ENCODE data around the gene ZNG1B.
"Not testable (repeated sequence)": the region's sequence is repeated elsewhere in the genome, so short reads cannot be mapped to it uniquely, and the experiment has no call there.

ZNG1B gene

DNA sequence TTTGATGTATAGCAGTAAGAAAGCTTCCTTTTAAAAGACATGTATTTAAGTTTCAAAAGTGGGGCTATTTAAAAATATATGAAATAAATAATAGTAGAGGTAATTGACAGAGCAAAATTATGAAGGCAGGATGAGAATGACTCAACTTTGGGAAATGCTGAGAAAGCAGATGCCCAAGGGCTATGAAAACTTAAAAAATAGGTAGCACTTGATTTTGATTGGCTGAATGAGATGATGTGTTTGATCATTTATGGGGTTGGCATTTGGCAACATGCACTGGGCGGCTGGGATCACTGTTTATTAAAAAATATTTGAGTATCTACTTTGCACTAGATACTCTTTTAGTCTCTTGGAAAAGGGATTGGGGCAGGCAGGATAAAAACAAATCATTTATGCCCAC, 87.5 kb downstream of the ZNG1B start:
- not testable (repeated sequence) for H2AFZ ChIP-seq; H3K4me1 ChIP-seq; H3K4me3 ChIP-seq (ENCODE audit: low read depth, low read length); H3K9ac ChIP-seq; H3K9me3 ChIP-seq (ENCODE audit: control insufficient read depth, low read length); H3K27ac ChIP-seq; H3K36me3 ChIP-seq (ENCODE audit: control insufficient read depth, insufficient read depth, low read length); H3K79me2 ChIP-seq; H3K4me2 ChIP-seq (ENCODE audit: low read length); H3K27me3 ChIP-seq (ENCODE audit: control insufficient read depth, insufficient read depth, low read length)

DNA sequence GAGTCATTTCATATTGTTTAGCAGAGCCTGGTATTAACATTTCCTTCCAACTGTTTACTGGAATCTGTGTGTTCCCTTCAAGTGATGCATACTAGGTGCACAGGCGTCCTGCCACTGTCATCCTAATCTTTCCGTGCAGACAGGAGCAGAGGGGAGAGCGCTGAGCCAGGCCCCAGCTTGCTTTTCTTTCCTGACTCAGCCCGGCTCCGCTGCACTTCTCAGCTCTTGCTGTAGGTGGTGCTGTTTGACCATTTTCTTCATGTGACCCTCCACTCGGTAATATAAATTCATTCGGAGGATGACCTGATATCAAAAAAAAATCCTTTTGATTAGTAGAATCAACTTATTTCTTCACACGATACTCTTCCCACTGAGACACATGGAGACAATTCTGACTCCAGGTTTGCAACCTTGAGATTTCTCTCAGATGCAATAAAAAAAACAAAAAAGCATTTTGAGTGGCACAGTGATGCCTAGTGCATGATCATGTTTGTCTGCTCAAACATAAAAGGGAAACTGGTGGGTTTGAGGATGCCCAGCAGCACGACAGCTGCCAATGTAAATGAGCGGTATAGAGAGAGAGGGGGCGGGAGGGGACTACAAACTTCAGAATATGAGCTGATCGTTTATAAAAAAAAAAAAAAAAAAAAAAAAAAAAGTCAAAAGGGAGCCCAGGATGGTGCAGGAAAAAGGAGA, 90.0 kb downstream of the ZNG1B start:
- not testable (repeated sequence) for H3K9me3 ChIP-seq (ENCODE audit: control insufficient read depth, low read length); H3K27me3 ChIP-seq (ENCODE audit: control insufficient read depth, insufficient read depth, low read length); H3K79me2 ChIP-seq; H3K4me1 ChIP-seq; H2AFZ ChIP-seq; H3K4me2 ChIP-seq (ENCODE audit: low read length); H3K36me3 ChIP-seq (ENCODE audit: control insufficient read depth, insufficient read depth, low read length); H3K27ac ChIP-seq; H3K4me3 ChIP-seq (ENCODE audit: low read depth, low read length); H3K9ac ChIP-seq

DNA sequence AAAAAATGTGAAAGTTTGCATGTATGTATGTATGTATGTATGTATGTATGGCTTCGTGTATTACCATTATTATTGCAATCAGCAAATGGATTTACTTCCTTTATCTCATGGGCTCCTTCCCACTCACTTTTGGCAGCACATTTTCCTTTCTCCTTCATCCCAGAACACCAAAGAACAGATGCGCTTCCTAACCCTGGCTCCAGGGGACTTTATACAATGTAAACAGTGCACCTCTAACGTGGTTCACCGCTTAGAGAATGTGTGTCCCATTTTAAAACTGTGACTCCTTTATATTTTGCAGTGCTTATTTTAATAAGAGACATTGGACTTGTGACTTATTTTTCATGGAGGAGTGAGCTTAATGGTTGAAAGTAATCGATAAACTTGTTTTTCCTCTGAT, 90.6 kb downstream of the ZNG1B start:
- not testable (repeated sequence) for H3K36me3 ChIP-seq (ENCODE audit: control insufficient read depth, insufficient read depth, low read length); H2AFZ ChIP-seq; H3K4me2 ChIP-seq (ENCODE audit: low read length); H3K4me3 ChIP-seq (ENCODE audit: low read depth, low read length); H3K27me3 ChIP-seq (ENCODE audit: control insufficient read depth, insufficient read depth, low read length); H3K9me3 ChIP-seq (ENCODE audit: control insufficient read depth, low read length); H3K27ac ChIP-seq; H3K4me1 ChIP-seq; H3K79me2 ChIP-seq; H3K9ac ChIP-seq

DNA sequence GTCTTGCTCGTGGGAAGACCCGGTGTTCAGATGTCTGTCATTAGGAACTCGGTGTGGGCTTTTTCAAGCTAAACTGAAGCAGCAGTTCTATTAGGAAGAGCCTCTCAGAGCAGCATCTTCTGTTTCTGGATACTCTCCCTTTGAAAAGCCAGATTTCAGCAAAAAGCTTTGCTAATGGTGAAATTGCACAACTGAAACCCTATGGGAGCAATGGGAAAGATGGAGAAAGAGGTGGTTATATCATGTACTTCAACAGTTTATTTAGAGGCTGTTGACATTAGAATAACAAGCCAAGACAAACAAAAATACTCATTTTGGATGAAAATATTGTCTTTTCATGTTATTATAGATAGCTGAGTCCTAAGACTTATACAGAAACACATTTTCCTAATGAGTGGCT, 91.4 kb downstream of the ZNG1B start:
- H3K9ac ChIP-seq; H3K4me1 ChIP-seq; H3K27ac ChIP-seq; H2AFZ ChIP-seq; H3K4me2 ChIP-seq (ENCODE audit: low read length); H3K36me3 ChIP-seq (ENCODE audit: control insufficient read depth, insufficient read depth, low read length); H3K27me3 ChIP-seq (ENCODE audit: control insufficient read depth, insufficient read depth, low read length); H3K4me3 ChIP-seq (ENCODE audit: low read depth, low read length); H3K79me2 ChIP-seq; H3K9me3 ChIP-seq (ENCODE audit: control insufficient read depth, low read length): not testable (repeated sequence)

DNA sequence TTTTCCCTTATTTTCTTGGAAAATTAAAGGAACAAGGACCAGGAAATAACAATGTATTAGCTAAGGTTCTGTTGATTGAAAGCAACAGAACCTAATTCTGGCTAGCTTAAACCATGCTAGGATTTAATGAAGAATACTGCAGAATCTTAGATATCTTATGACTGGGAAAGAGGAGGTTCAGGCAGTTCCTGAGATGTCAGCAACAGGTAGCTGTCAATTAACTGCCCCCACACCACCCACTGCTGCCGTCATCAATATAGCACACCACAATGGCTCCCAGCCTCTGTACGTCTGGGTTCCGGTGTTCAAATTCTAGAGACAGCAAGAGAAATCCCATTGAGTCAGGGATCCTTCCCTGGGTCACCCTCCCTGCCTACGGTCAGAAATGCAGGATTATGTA, 95.5 kb downstream of the ZNG1B start:
- H3K4me1 ChIP-seq; H3K9me3 ChIP-seq (ENCODE audit: control insufficient read depth, low read length); H3K9ac ChIP-seq; H3K27ac ChIP-seq; H3K4me2 ChIP-seq (ENCODE audit: low read length); H3K4me3 ChIP-seq (ENCODE audit: low read depth, low read length); H3K27me3 ChIP-seq (ENCODE audit: control insufficient read depth, insufficient read depth, low read length); H3K79me2 ChIP-seq; H3K36me3 ChIP-seq (ENCODE audit: control insufficient read depth, insufficient read depth, low read length); H2AFZ ChIP-seq: not testable (repeated sequence)

DNA sequence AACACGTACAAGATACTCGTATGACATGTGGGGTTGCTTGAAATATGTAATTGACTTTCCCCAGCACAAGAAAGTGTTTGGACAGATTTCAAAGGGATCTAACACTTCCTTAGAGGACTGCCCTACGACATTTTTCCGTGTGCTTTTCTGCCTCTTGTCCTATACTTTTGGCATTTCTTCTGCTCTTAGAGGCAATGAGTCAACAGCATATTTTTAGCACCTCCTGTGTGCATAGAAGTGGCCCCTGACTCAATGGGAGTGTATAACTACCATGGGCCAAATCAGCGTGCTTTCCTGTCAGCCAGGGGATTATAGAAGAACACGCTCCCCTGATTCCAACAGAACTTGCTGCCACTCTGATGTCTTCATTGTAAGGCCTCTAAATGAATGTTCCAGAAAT, 99.1 kb downstream of the ZNG1B start:
- H3K27ac ChIP-seq; H3K9me3 ChIP-seq (ENCODE audit: control insufficient read depth, low read length); H3K4me2 ChIP-seq (ENCODE audit: low read length); H3K79me2 ChIP-seq; H3K4me1 ChIP-seq; H3K4me3 ChIP-seq (ENCODE audit: low read depth, low read length); H2AFZ ChIP-seq; H3K27me3 ChIP-seq (ENCODE audit: control insufficient read depth, insufficient read depth, low read length); H3K9ac ChIP-seq; H3K36me3 ChIP-seq (ENCODE audit: control insufficient read depth, insufficient read depth, low read length): not testable (repeated sequence)

DNA sequence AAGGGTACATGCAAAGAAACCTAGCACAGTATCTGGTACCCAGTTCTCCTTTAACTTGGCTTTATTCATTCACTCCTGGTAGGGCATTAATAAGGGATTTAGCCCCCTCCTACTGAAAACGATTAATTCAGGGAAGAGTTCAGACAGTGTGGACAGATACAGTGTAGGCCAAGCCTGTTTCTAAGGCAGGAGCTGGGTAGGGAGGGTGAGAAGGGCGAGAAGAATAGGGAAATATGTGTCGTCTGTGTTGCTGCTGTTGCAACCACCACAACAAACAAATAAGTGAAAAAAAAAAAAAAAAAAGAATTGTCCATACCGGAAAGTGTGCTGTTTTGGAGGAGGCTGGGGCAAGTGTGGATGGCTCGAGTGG, 103.3 kb downstream of the ZNG1B start:
- not testable (repeated sequence) for H2AFZ ChIP-seq; H3K4me3 ChIP-seq (ENCODE audit: low read depth, low read length); H3K27me3 ChIP-seq (ENCODE audit: control insufficient read depth, insufficient read depth, low read length); H3K4me2 ChIP-seq (ENCODE audit: low read length); H3K79me2 ChIP-seq; H3K27ac ChIP-seq; H3K9ac ChIP-seq; H3K9me3 ChIP-seq (ENCODE audit: control insufficient read depth, low read length); H3K4me1 ChIP-seq; H3K36me3 ChIP-seq (ENCODE audit: control insufficient read depth, insufficient read depth, low read length)

DNA sequence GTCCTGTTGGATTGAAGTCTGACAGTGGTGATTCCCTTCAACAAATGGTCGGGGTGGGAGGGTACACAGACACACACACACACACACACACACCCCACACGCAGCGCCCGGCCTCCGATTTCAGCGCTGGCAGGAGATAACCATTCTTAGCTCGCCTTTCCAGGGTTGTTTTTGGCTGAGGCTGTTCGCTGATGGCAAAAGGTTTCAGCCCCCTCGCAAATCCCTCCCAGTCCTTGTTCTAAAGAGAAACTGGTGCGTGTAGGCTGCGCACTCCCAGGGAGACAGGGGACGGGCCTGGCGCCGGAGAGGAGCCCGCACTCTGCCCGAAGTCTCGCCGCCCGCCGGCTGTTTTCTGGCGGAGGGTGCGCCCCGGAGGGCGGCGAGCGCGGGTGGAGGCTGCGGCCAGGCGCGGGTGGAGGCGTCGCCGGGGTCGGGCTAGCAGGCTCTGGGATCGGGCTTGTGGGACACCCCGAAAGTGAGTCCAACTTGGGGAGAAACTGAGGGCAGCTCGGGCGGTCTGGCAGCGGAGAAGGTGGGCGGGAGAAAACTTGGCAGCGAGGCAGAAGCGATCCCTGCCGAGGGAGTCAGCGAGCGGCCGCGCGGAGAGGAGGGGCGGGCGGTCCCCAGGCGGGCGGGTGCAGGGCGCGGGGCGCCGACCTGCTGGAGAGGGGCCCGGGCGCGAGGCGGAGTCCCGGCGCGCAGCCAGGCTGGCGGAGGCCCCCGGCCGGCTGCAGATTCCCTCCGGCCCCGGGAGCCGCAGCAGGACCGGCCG, 103.9 kb downstream of the ZNG1B start:
- H2AFZ ChIP-seq, result peak overlapping the region; percentile 86
- H3K4me1 ChIP-seq; H3K27me3 ChIP-seq (ENCODE audit: control insufficient read depth, insufficient read depth, low read length); H3K79me2 ChIP-seq; H3K36me3 ChIP-seq (ENCODE audit: control insufficient read depth, insufficient read depth, low read length); H3K9me3 ChIP-seq (ENCODE audit: control insufficient read depth, low read length); H3K9ac ChIP-seq: not testable (repeated sequence)
- peak overlapping the region; percentile 60 for H3K4me2 ChIP-seq (ENCODE audit: low read length)
- peak overlapping the region; percentile 32 for H3K27ac ChIP-seq
- H3K4me3 ChIP-seq (ENCODE audit: low read depth, low read length), result peak overlapping the region; percentile 52

DNA sequence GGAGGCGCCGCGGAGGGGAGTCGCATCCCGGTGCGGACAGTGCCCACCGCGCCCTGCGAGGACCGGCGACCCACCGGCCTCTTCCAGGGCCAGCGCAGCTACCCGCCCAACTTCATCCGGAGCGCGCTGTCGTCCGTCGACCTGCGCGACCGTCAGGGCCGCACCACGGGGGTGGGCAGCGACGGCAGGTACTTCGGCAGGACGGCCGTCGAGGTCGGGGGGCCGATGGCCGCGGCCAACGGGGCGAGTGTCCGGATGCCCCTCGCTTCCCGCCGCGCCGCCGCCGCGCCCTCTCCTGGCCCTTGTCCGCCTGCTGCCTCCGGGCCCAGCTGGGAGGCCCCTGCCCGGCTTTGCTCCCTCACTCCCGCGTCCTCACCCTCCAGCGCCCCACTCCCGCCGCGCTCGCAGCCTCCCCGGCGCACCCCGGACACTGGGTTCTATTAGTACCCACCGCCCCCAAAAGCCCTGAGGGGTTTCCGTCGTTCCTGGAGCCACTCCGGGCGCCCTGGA, 104.5 kb downstream of the ZNG1B start:
- H3K4me2 ChIP-seq (ENCODE audit: low read length); H3K9me3 ChIP-seq (ENCODE audit: control insufficient read depth, low read length); H3K4me1 ChIP-seq; H3K27me3 ChIP-seq (ENCODE audit: control insufficient read depth, insufficient read depth, low read length); H3K36me3 ChIP-seq (ENCODE audit: control insufficient read depth, insufficient read depth, low read length); H3K9ac ChIP-seq; H3K27ac ChIP-seq; H3K79me2 ChIP-seq: not testable (repeated sequence)
- peak overlapping the region; percentile 44 for H3K4me3 ChIP-seq (ENCODE audit: low read depth, low read length)
- H2AFZ ChIP-seq, result peak overlapping the region; percentile 60

DNA sequence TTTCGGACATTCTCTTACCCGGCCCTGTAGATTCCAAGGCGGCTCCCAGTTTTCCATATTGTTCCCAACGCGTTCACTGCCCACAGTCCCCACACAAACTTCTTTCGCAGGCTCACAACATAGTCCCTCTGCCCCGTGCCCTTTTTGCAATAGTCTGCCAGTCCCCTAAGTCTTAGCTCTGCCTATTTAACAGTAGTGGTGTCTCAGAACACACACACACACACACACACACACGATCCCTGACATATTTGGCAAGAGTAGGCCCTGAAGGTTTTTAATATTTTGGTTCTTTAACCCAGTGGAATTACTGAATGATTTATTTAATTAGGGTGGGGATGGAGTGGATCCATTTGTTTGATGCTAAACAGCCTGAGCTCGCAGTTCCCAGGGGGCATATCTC, 105.0 kb downstream of the ZNG1B start:
- H3K4me3 ChIP-seq (ENCODE audit: low read depth, low read length), result peak overlapping the region; percentile 44
- H3K36me3 ChIP-seq (ENCODE audit: control insufficient read depth, insufficient read depth, low read length); H2AFZ ChIP-seq; H3K4me1 ChIP-seq; H3K79me2 ChIP-seq; H3K9me3 ChIP-seq (ENCODE audit: control insufficient read depth, low read length); H3K4me2 ChIP-seq (ENCODE audit: low read length); H3K27me3 ChIP-seq (ENCODE audit: control insufficient read depth, insufficient read depth, low read length); H3K27ac ChIP-seq; H3K9ac ChIP-seq: not testable (repeated sequence)
